Left ventricle myocardium inferior (tissue), 1 donor: ENCODE data around the gene LCN6. TPM values are rescaled to one million over a fixed set of nuclear protein-coding genes. Genes with fewer than 3 reads are reported as not detected.
"Not testable (repeated sequence)": the region's sequence is repeated elsewhere in the genome, so short reads cannot be mapped to it uniquely, and the experiment has no call there.

Source experiments
- DNase-seq: peaks from one replicate; pipeline ENCODE4 v3.0.0-alpha.2; 2020
- H3K27ac ChIP-seq: fragments of 200-600 bp; replicated peaks from 2 replicates; pipeline ENCODE4 v1.8.0; 2021
- H3K27me3 ChIP-seq: fragments of 200-600 bp; 2 replicates; pipeline ENCODE4 v1.8.0; 2021; ENCODE audit warnings: low read depth
- H3K36me3 ChIP-seq: fragments of 200-600 bp; 2 replicates; pipeline ENCODE4 v1.8.0; 2021
- H3K4me1 ChIP-seq: fragments of 200-600 bp; 2 replicates; pipeline ENCODE4 v1.8.0; 2021
- H3K4me3 ChIP-seq: fragments of 200-600 bp; 2 replicates; pipeline ENCODE4 v1.8.0; 2021; ENCODE audit warnings: mild to moderate bottlenecking, moderate library complexity
- H3K9me3 ChIP-seq: fragments of 200-600 bp; replicated peaks from 2 replicates; pipeline ENCODE4 v1.8.0; 2021
- CTCF ChIP-seq: fragments of 200-600 bp; IDR thresholded peaks from 2 replicates; pipeline ENCODE4 v1.8.0; 2021; ENCODE audit warnings: antibody characterized with exemption, mild to moderate bottlenecking, borderline replicate concordance
- intact Hi-C: fragments of 100-400 bp; cut with micrococcal nuclease; formaldehyde crosslinking; loops from one replicate; pipeline ENCODE4 v1.11.0; 2022
- total RNA-seq: library from RNA; stranded (reverse); fragmentation: NEBNext Ultra II Directional; extraction: Animal tissue kit (Norgen Biotek cat#: 25700); gene quantifications from one replicate; pipeline ENCODE4 v1.2.1, GENCODE V29; 2021
- donor health status: DM: no; HTN: yes; CAD: no; lungs with severe emphysema.

LCN6 gene
- total RNA-seq, 1 donor from 2014 or later = 14.6 TPM

GRCh38 chr9:136769710-136770191 is 21.4 kb upstream of the LCN6 start:
- no peak for DNase-seq
- intact Hi-C loops = no loop called here
- TF ChIP-seq CTCF = peak; percentile 49
- Histone ChIP-seq H3K27ac (no peak overlapping the region), H3K36me3 (no peaks in the 10 kb centered on the region), H3K4me3 (no peak overlapping the region), H3K4me1 (peaks cover 11% of the 10 kb centered on the region), H3K27me3 (peaks cover 13% of the 10 kb centered on the region), H3K9me3 (peaks cover 11% of the 10 kb centered on the region)

GRCh38 chr9:136766410-136767120 is 18.2 kb upstream of the LCN6 start:
- Histone ChIP-seq H3K27me3 (peaks cover 41% of the 10 kb centered on the region), H3K4me1 (peaks cover 29% of the 10 kb centered on the region)
- peak; percentile 54 for TF ChIP-seq CTCF
- H3K4me3 ChIP-seq, DNase-seq, H3K36me3 ChIP-seq, H3K27ac ChIP-seq, H3K9me3 ChIP-seq, intact Hi-C loops: not testable (repeated sequence)

- H3K9me3 ChIP-seq, DNase-seq, H3K36me3 ChIP-seq, intact Hi-C loops, H3K4me3 ChIP-seq: not testable (repeated sequence)
- peaks cover 33% of the 10 kb centered on the region for H3K4me1 ChIP-seq
- H3K27ac ChIP-seq = peak overlapping the region; percentile 63
- H3K27me3 ChIP-seq = peaks cover 41% of the 10 kb centered on the region
Observed at GRCh38 chr9:136765745-136766409, 17.6 kb upstream of the LCN6 start.

GRCh38 chr9:136765041-136765440 is 16.7 kb upstream of the LCN6 start:
- no peak for TF ChIP-seq CTCF
- H3K27me3 ChIP-seq = peaks cover 41% of the 10 kb centered on the region
- no peak for DNase-seq
- peak overlapping the region; percentile 63 for H3K27ac ChIP-seq
- H3K36me3 ChIP-seq = no peaks in the 10 kb centered on the region
- H3K4me1 ChIP-seq = peaks cover 41% of the 10 kb centered on the region
- intact Hi-C loops = no loop called here
- H3K9me3 ChIP-seq = no peaks in the 10 kb centered on the region
- H3K4me3 ChIP-seq = no peak overlapping the region

- H3K36me3 ChIP-seq = no peaks in the 10 kb centered on the region
- intact Hi-C loops = no loop called here
- H3K27ac ChIP-seq = peak within 1 kb of the TSS; percentile 63
- H3K4me3 ChIP-seq = no peak within 1 kb of the TSS
- TF ChIP-seq CTCF = no peak
- H3K27me3 ChIP-seq = peaks cover 41% of the 10 kb centered on the region
- H3K9me3 ChIP-seq = no peaks in the 10 kb centered on the region
- peaks cover 41% of the 10 kb centered on the region for H3K4me1 ChIP-seq
- no peak for DNase-seq
Observed at GRCh38 chr9:136764301-136764891, 16.1 kb upstream of the LCN6 start, which contains the start of gene LCN15. Gene LCN15 (minus strand): TSS chr9:136764518. CDS start chr9:136764488, 30 bp downstream.
